NT2/D1 (cell line): ENCODE measurements around the gene P2RX7.

Experiments used
- SUZ12 ChIP-seq: IDR thresholded peaks from 2 replicates; pipeline ENCODE4 v1.6.1; 2011; ENCODE audit not compliant: insufficient read length, insufficient read depth; ENCODE audit errors: extremely low read depth
- YY1 ChIP-seq: IDR thresholded peaks from 2 replicates; pipeline ENCODE4 v1.6.1; 2011; ENCODE audit not compliant: insufficient read length, insufficient read depth
- ZNF274 ChIP-seq: IDR thresholded peaks from 2 replicates; pipeline ENCODE4 v1.6.1; 2011; ENCODE audit warnings: mild to moderate bottlenecking, low read depth, low read length

DNA sequence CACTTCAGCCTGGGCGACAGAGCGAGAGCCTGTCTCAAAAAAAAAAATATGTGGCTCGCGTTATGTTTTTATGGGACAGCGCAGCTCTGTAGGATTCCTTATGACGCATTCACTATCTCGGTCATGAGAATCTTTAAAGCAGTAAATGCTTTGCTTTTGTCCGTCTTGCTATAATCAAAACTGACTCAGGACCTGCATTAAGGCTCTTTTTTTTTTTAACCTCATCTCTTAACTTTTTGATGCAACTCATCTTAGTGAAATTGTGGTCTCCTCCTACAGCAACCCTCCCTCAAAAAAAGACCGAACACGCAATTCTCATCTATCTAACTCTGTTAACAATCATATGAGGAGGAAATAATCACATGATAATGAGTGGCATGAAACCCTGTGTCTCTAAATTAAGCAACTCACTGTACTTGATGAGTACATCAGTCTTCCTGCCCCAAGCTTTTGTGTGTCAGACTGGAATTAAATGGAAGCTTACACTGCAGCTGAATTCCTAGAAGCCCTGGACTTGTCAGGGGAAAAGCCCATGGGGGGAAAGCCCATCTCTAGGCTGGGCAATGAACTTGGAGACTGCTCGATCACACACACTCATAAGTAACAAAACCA, 81.6 kb downstream of the P2RX7 start:
- no peak for TF ChIP-seq SUZ12
- TF ChIP-seq ZNF274, result no peak
- TF ChIP-seq YY1, result no peak
